Testis (tissue), 3 donors: Measurements from ENCODE around the gene BBS1. TPM values are rescaled to one million over a fixed set of nuclear protein-coding genes. Genes with fewer than 3 reads are reported as not detected.

Experiments
- DNase-seq: peaks from one replicate; pipeline ENCODE4 v3.0.0-alpha.2; 2019
- H3K27ac ChIP-seq, 2 donors: fragments of 200-600 bp; sonication (generic); one replicate each; pipeline ENCODE4 v1.5.1; 2019
- H3K27me3 ChIP-seq: fragments of 200-600 bp; sonication (generic); one replicate; pipeline ENCODE4 v1.5.1; 2019
- H3K36me3 ChIP-seq: fragments of 200-600 bp; sonication (generic); one replicate; pipeline ENCODE4 v1.5.1; 2017; ENCODE audit warnings: low read depth; ENCODE audit errors: missing control alignments
- H3K4me1 ChIP-seq: fragments of 200-600 bp; sonication (generic); one replicate; pipeline ENCODE4 v1.5.1; 2019
- H3K4me3 ChIP-seq, 2 donors: fragments of 200-600 bp; sonication (generic); one replicate each; pipeline ENCODE4 v1.5.1; 2017 to 2019
- H3K9me3 ChIP-seq: fragments of 200-600 bp; sonication (generic); one replicate; pipeline ENCODE4 v1.5.1; 2017
- CTCF ChIP-seq, 3 experiments: fragments of 450-650 bp in 2 of 3; fragments of 200-600 bp in 1 of 3; sonication (generic) in 1 of 3; IDR thresholded peaks; one replicate each; pipeline ENCODE4 v1.5.1; 2016 to 2019; ENCODE audit warnings: antibody characterized with exemption in 3 of 3, mild to moderate bottlenecking in 2 of 3, moderate library complexity in 1 of 3
- POLR2A ChIP-seq: fragments of 450-650 bp; IDR thresholded peaks from one replicate; pipeline ENCODE4 v1.6.1; 2017; ENCODE audit warnings: antibody characterized with exemption, mild to moderate bottlenecking, moderate library complexity
- WGBS, 2 donors: methylation state at CpG; one replicate each; pipeline ENCODE4 v1.1.5; 2018; 5-methylcytosine and 5-hydroxymethylcytosine counted together
- intact Hi-C: fragments of 100-400 bp; cut with DNase I; formaldehyde crosslinking; loops from one replicate; pipeline ENCODE4 v1.15.1; 2023; ENCODE audit warnings: low total_unique reads
- polyA plus RNA-seq: library from polyadenylated mRNA; stranded (reverse); fragments of 350-450 nt; fragmentation: Illumina TruSeq; extraction: RNeasy Lipid Tissue Mini Kit (QIAGEN cat#74804); gene quantifications from one replicate; pipeline ENCODE4 v1.2.3, GENCODE V29; 2014; ENCODE audit warnings: low read depth, low replicate concordance; ENCODE audit not compliant: insufficient read depth
- total RNA-seq, 2 donors: library from RNA; depleted of rRNA; stranded (reverse); fragments of >200 nt; gene quantifications; one replicate each; pipeline ENCODE4 v1.2.3, GENCODE V29; 2016

The BBS1 gene
- total and polyA plus RNA-seq, 3 donors from 2014 or later, result 42.9 to 89.3 (median 86.1) TPM

GRCh38 chr11:66561975-66562248 is 51.5 kb downstream of the BBS1 start:
- H3K27me3 ChIP-seq, result no peaks in the 10 kb centered on the region
- no peak overlapping the region for H3K4me3 ChIP-seq
- 90% methylated on average over 9 of the region's 9 CpGs; no CpG with 5 or more reads in 1 of the 2 donors for WGBS, 2 donors
- peaks cover 7% of the 10 kb centered on the region for H3K4me1 ChIP-seq
- intact Hi-C loops, result no loop called here
- H3K36me3 ChIP-seq, result no peaks in the 10 kb centered on the region
- no peaks in the 10 kb centered on the region for H3K9me3 ChIP-seq
- TF ChIP-seq POLR2A (no peak), CTCF (IDR thresholded peaks at IDR 0.05) (no peak)
- no peak for DNase-seq
- no peak overlapping the region for H3K27ac ChIP-seq

- Histone ChIP-seq H3K27me3 (no peaks in the 10 kb centered on the region), H3K4me3 (no peak overlapping the region), H3K4me1 (peaks cover 7% of the 10 kb centered on the region), H3K27ac (no peak overlapping the region), H3K9me3 (no peaks in the 10 kb centered on the region), H3K36me3 (no peaks in the 10 kb centered on the region)
- intact Hi-C loops, result no loop called here
- TF ChIP-seq CTCF (IDR thresholded peaks at IDR 0.05) (no peak), POLR2A (no peak)
- 67 to 82% methylated on average over 1 to 2 of the region's 2 CpGs for WGBS, 2 donors
- DNase-seq, result no peak
Measured at GRCh38 chr11:66562275-66562674, 51.8 kb downstream of the BBS1 start.

GRCh38 chr11:66562907-66563583 is 52.6 kb downstream of the BBS1 start:
- no peaks in the 10 kb centered on the region for H3K36me3 ChIP-seq
- WGBS, 2 donors, result 91% methylated on average over 17 to 20 of the region's 20 CpGs
- H3K4me3 ChIP-seq, result no peak overlapping the region
- peaks cover 7% of the 10 kb centered on the region for H3K4me1 ChIP-seq
- DNase-seq, result no peak
- H3K27me3 ChIP-seq, result no peaks in the 10 kb centered on the region
- no peak for TF ChIP-seq POLR2A
- no peak for TF ChIP-seq CTCF (IDR thresholded peaks at IDR 0.05)
- H3K9me3 ChIP-seq, result no peaks in the 10 kb centered on the region
- intact Hi-C loops, result no loop called here
- no peak overlapping the region for H3K27ac ChIP-seq

GRCh38 chr11:66563832-66564231 is 53.4 kb downstream of the BBS1 start:
- no peak overlapping the region for H3K4me3 ChIP-seq
- H3K4me1 ChIP-seq, result peaks cover 7% of the 10 kb centered on the region
- TF ChIP-seq POLR2A (no peak), CTCF (IDR thresholded peaks at IDR 0.05) (no peak)
- no peak overlapping the region for H3K27ac ChIP-seq
- intact Hi-C loops, result no loop called here
- H3K27me3 ChIP-seq, result no peaks in the 10 kb centered on the region
- no peaks in the 10 kb centered on the region for H3K36me3 ChIP-seq
- no peak for DNase-seq
- H3K9me3 ChIP-seq, result no peaks in the 10 kb centered on the region
- 92 to 93% methylated on average over 9 to 10 of the region's 10 CpGs for WGBS, 2 donors

- no peak for DNase-seq
- Histone ChIP-seq H3K9me3 (no peaks in the 10 kb centered on the region), H3K4me1 (peaks cover under 1% of the 10 kb centered on the region), H3K27me3 (no peaks in the 10 kb centered on the region), H3K36me3 (no peaks in the 10 kb centered on the region), H3K4me3 (no peak overlapping the region), H3K27ac (no peak overlapping the region)
- 91 to 92% methylated on average over 13 to 14 of the region's 14 CpGs for WGBS, 2 donors
- TF ChIP-seq CTCF (IDR thresholded peaks at IDR 0.05), result no peak
- TF ChIP-seq POLR2A, result no peak
- intact Hi-C loops, result no loop called here
Measured at GRCh38 chr11:66564538-66564937, 54.1 kb downstream of the BBS1 start.
